HFFc6 (cell line): ENCODE data around the gene ULBP2. TPM values are rescaled to one million over a fixed set of nuclear protein-coding genes. Genes with fewer than 3 reads are reported as not detected.
"Not testable (repeated sequence)": the region's sequence is repeated elsewhere in the genome, so short reads cannot be mapped to it uniquely, and the experiment has no call there.

ENCODE experiments used
- DNase-seq: peaks from one replicate; pipeline ENCODE4 v3.0.0-alpha.2; 2018
- H3K27ac Mint-ChIP-seq: 2 replicates; pipeline ENCODE4 v1.8.0; 2020; ENCODE audit warnings: mild to moderate bottlenecking, mixed read lengths
- H3K27me3 Mint-ChIP-seq: 2 replicates; pipeline ENCODE4 v1.8.0; 2021; ENCODE audit warnings: mild to moderate bottlenecking, moderate library complexity, mixed read lengths; ENCODE audit not compliant: insufficient read depth
- H3K36me3 Mint-ChIP-seq: 2 replicates; pipeline ENCODE4 v1.8.0; 2021; ENCODE audit warnings: low read depth, mixed read lengths
- H3K4me1 Mint-ChIP-seq: 2 replicates; pipeline ENCODE4 v1.8.0; 2020; ENCODE audit warnings: low read depth, mixed read lengths
- H3K4me3 Mint-ChIP-seq: 2 replicates; pipeline ENCODE4 v1.8.0; 2020; ENCODE audit warnings: mild to moderate bottlenecking, moderate library complexity, mixed read lengths
- H3K9me3 Mint-ChIP-seq: 2 replicates; pipeline ENCODE4 v1.8.0; 2020; ENCODE audit warnings: mild to moderate bottlenecking, mixed read lengths
- CTCF ChIP-seq: fragments of 200-600 bp; sonication (generic); IDR thresholded peaks from 2 replicates; pipeline ENCODE4 v1.5.0; 2021; ENCODE audit warnings: antibody characterized with exemption, mild to moderate bottlenecking
- total RNA-seq, 6 experiments: library from RNA; stranded (reverse); fragmentation: NEBNext Ultra II Directional; extraction: Animal tissue kit (Norgen Biotek cat#: 25700); gene quantifications; 2 replicates in 1 of 6; 3 replicates in 5 of 6; pipeline ENCODE4 v1.2.3, GENCODE V29; 2021

ULBP2 gene
- total RNA-seq, 6 experiments from 2014 or later, result 16.2 to 23.2 (median 19.4) TPM

GRCh38 chr6:149910721-149911151 lies 31.1 kb upstream of the ULBP2 start:
- Mint-ChIP-seq H3K27me3 (peaks cover 27% of the 10 kb centered on the region), H3K9me3 (peaks cover 24% of the 10 kb centered on the region), H3K36me3 (peaks cover 12% of the 10 kb centered on the region), H3K4me1 (peaks cover 13% of the 10 kb centered on the region), H3K27ac (no peak overlapping the region), H3K4me3 (no peak overlapping the region)
- DNase-seq, result no peak
- no peak for TF ChIP-seq CTCF

GRCh38 chr6:149912680-149913079 lies 29.1 kb upstream of the ULBP2 start:
- H3K27me3 Mint-ChIP-seq, result peaks cover 22% of the 10 kb centered on the region
- H3K4me3 Mint-ChIP-seq, result not testable (repeated sequence)

GRCh38 chr6:149913085-149913484 lies 28.7 kb upstream of the ULBP2 start:
- H3K9me3 Mint-ChIP-seq, result peaks cover 15% of the 10 kb centered on the region
- peaks cover 3% of the 10 kb centered on the region for H3K36me3 Mint-ChIP-seq
- peaks cover 13% of the 10 kb centered on the region for H3K4me1 Mint-ChIP-seq
- DNase-seq, result no peak
- no peak for TF ChIP-seq CTCF
- no peak overlapping the region for H3K4me3 Mint-ChIP-seq
- no peak overlapping the region for H3K27ac Mint-ChIP-seq
- H3K27me3 Mint-ChIP-seq, result peaks cover 23% of the 10 kb centered on the region

More at GRCh38 chr6:149912680-149913079, 29.1 kb upstream of the ULBP2 start:
- DNase-seq, H3K36me3 Mint-ChIP-seq, H3K27ac Mint-ChIP-seq: not testable (repeated sequence)
- Mint-ChIP-seq H3K9me3 (peaks cover 19% of the 10 kb centered on the region), H3K4me1 (peaks cover 13% of the 10 kb centered on the region)

- Mint-ChIP-seq H3K27me3 (peaks cover 28% of the 10 kb centered on the region), H3K4me1 (peaks cover 13% of the 10 kb centered on the region), H3K36me3 (no peaks in the 10 kb centered on the region), H3K4me3 (no peak overlapping the region), H3K9me3 (peaks cover 9% of the 10 kb centered on the region), H3K27ac (no peak overlapping the region)
- no peak for DNase-seq
- no peak for TF ChIP-seq CTCF
Measured at GRCh38 chr6:149913540-149914240, 28.1 kb upstream of the ULBP2 start.

- Mint-ChIP-seq H3K4me1 (peaks cover 13% of the 10 kb centered on the region), H3K27ac (no peak overlapping the region), H3K4me3 (no peak overlapping the region), H3K9me3 (no peaks in the 10 kb centered on the region), H3K36me3 (no peaks in the 10 kb centered on the region), H3K27me3 (peaks cover 38% of the 10 kb centered on the region)
- no peak for TF ChIP-seq CTCF
- no peak for DNase-seq
Measured at GRCh38 chr6:149915970-149916865, 25.6 kb upstream of the ULBP2 start.

GRCh38 chr6:149917679-149918078 lies 24.1 kb upstream of the ULBP2 start:
- DNase-seq, result no peak
- Mint-ChIP-seq H3K4me3 (no peak overlapping the region), H3K27me3 (peaks cover 35% of the 10 kb centered on the region), H3K9me3 (no peaks in the 10 kb centered on the region), H3K4me1 (peaks cover 13% of the 10 kb centered on the region), H3K27ac (no peak overlapping the region), H3K36me3 (no peaks in the 10 kb centered on the region)
- TF ChIP-seq CTCF, result no peak
